Thyroid gland (tissue), 4 donors: Measurements from ENCODE around the gene MRPL50.

Source experiments
- CTCF ChIP-seq, 6 experiments: fragments of 200-600 bp in 3 of 6; fragments of 450-650 bp in 3 of 6; sonication (generic) in 3 of 6; IDR thresholded peaks; one replicate each; pipeline ENCODE4 v1.5.1; 2016 to 2019; ENCODE audit warnings: antibody characterized with exemption in 6 of 6, mild to moderate bottlenecking in 2 of 6, inconsistent platforms in 1 of 6, moderate library complexity in 1 of 6
- POLR2A ChIP-seq, 2 donors: fragments of 450-650 bp; IDR thresholded peaks; one replicate each; pipeline ENCODE4 v1.6.1; 2017; ENCODE audit warnings: antibody characterized with exemption in 2 of 2, mild to moderate bottlenecking in 2 of 2, moderate library complexity in 1 of 2

- no peak for TF ChIP-seq POLR2A (IDR thresholded peaks at IDR 0.05)
- no peak for TF ChIP-seq CTCF (IDR thresholded peaks at IDR 0.05)
Measured at GRCh38 chr9:101381118-101381517, 17.3 kb downstream of the MRPL50 start.
